Liver (tissue), 9 donors: Measurements from ENCODE around the gene AK3. TPM values are rescaled to one million over a fixed set of nuclear protein-coding genes. Genes with fewer than 3 reads are reported as not detected.
"Not testable (repeated sequence)": the region's sequence is repeated elsewhere in the genome, so short reads cannot be mapped to it uniquely, and the experiment has no call there.

Experiments used
- DNase-seq: peaks from one replicate; pipeline ENCODE4 v3.0.0-alpha.2; 2017; ENCODE audit warnings: low spot score
- H3K27ac ChIP-seq, 2 donors: one replicate each; pipeline ENCODE4 v1.7.0; 2013; ENCODE audit warnings: inconsistent platforms in 2 of 2, low read length in 2 of 2, control low read depth in 1 of 2, low read depth in 1 of 2, mild to moderate bottlenecking in 1 of 2
- H3K27me3 ChIP-seq, 4 donors: one replicate each; pipeline versions ENCODE4 v1.6.1 to v1.7.0; 2013; ENCODE audit warnings: low read length in 3 of 4, inconsistent platforms in 1 of 4, mild to moderate bottlenecking in 1 of 4, moderate library complexity in 1 of 4; ENCODE audit not compliant: control insufficient read depth in 4 of 4, insufficient read depth in 4 of 4
- H3K36me3 ChIP-seq, 4 donors: one replicate each; pipeline versions ENCODE4 v1.6.1 to v1.7.0; 2013; ENCODE audit warnings: low read length in 3 of 4, mild to moderate bottlenecking in 3 of 4, low read depth in 1 of 4, moderate library complexity in 1 of 4; ENCODE audit not compliant: control insufficient read depth in 4 of 4, insufficient read depth in 3 of 4
- H3K4me1 ChIP-seq, 4 donors: one replicate each; pipeline versions ENCODE4 v1.6.1 to v1.7.0; 2013; ENCODE audit warnings: low read length in 3 of 4, mild to moderate bottlenecking in 3 of 4, moderate library complexity in 1 of 4; ENCODE audit not compliant: control insufficient read depth in 4 of 4, insufficient read depth in 4 of 4
- H3K4me3 ChIP-seq, 3 donors: one replicate each; pipeline versions ENCODE4 v1.6.1 to v1.7.0; 2013; ENCODE audit warnings: low read length in 3 of 3, control low read depth in 1 of 3, low read depth in 1 of 3, mild to moderate bottlenecking in 1 of 3
- H3K9ac ChIP-seq, 2 donors: one replicate each; pipeline ENCODE4 v1.7.0; 2013; ENCODE audit warnings: low read length in 2 of 2, mild to moderate bottlenecking in 2 of 2, moderate library complexity in 2 of 2, control low read depth in 1 of 2, low read depth in 1 of 2
- H3K9me3 ChIP-seq, 4 donors: one replicate each; pipeline versions ENCODE4 v1.6.1 to v1.7.0; 2013; ENCODE audit warnings: low read length in 3 of 4; ENCODE audit not compliant: control insufficient read depth in 4 of 4
- EGR1 ChIP-seq, 2 donors: IDR thresholded peaks; 2 replicates each; pipeline ENCODE4 v1.6.1; 2016 to 2018; ENCODE audit warnings: antibody characterized with exemption in 2 of 2, low read depth in 2 of 2
- GABPA ChIP-seq, 2 donors: IDR thresholded peaks in 1 of 2; conservative IDR thresholded peaks in 1 of 2; 2 replicates each; pipeline ENCODE4 v1.6.1; 2016; ENCODE audit warnings: antibody characterized with exemption in 2 of 2, mild to moderate bottlenecking in 1 of 2, moderate library complexity in 1 of 2
- HNF4A ChIP-seq, 2 donors: conservative IDR thresholded peaks; 2 replicates each; pipeline ENCODE4 v1.6.1; 2016; ENCODE audit warnings: antibody characterized with exemption in 2 of 2, mild to moderate bottlenecking in 2 of 2
- JUND ChIP-seq, 2 donors: IDR thresholded peaks; 2 replicates each; pipeline ENCODE4 v1.6.1; 2016; ENCODE audit warnings: antibody characterized with exemption in 2 of 2
- RAD21 ChIP-seq, 2 donors: IDR thresholded peaks; 2 replicates each; pipeline ENCODE4 v1.6.1; 2016; ENCODE audit warnings: antibody characterized with exemption in 2 of 2, mild to moderate bottlenecking in 2 of 2
- YY1 ChIP-seq: IDR thresholded peaks from 2 replicates; pipeline ENCODE4 v1.6.1; 2016; ENCODE audit warnings: antibody characterized with exemption, mild to moderate bottlenecking
- WGBS: extraction: QIAGEN DNeasy Blood & Tissue Kit; methylation state at CpG from one replicate; pipeline ENCODE4 v1.1.7; 2013; 5-methylcytosine and 5-hydroxymethylcytosine counted together
- polyA plus RNA-seq, 2 donors: library from polyadenylated mRNA; stranded (reverse) in 1 of 2; unstranded in 1 of 2; fragments of 200-250 nt in 1 of 2; fragments of >200 nt in 1 of 2; fragmentation: Nextera tagmentation in 1 of 2; extraction: Ambion mirVana in 1 of 2; gene quantifications; one replicate each; pipeline versions ENCODE4 v1.2.1 to v1.2.3, GENCODE V29; 2013 to 2015
- total RNA-seq, 2 donors: library from RNA; depleted of rRNA; stranded (reverse); fragments of >200 nt; gene quantifications; one replicate each; pipeline ENCODE4 v1.2.3, GENCODE V29; 2014
- TF ChIP-seq, protein P1 (sequence below): IDR thresholded peaks from 2 replicates; pipeline ENCODE4 v1.6.1; 2016; ENCODE audit warnings: antibody characterized with exemption
- TF ChIP-seq, protein P2 (sequence below): IDR thresholded peaks from 2 replicates; pipeline ENCODE4 v1.6.1; 2016; ENCODE audit warnings: antibody characterized with exemption, mild to moderate bottlenecking
- TF ChIP-seq, protein P3 (sequence below): IDR thresholded peaks from 2 replicates; pipeline ENCODE4 v1.6.1; 2016; ENCODE audit warnings: antibody characterized with exemption
- donor health status: healthy.
- donor health status: healthy.
- donor health status: healthy.
- donor health status: healthy.
- donor health status: healthy.

AK3 gene
- total and polyA plus RNA-seq, 4 donors = 70.6 to 181 (median 101) TPM

DNA sequence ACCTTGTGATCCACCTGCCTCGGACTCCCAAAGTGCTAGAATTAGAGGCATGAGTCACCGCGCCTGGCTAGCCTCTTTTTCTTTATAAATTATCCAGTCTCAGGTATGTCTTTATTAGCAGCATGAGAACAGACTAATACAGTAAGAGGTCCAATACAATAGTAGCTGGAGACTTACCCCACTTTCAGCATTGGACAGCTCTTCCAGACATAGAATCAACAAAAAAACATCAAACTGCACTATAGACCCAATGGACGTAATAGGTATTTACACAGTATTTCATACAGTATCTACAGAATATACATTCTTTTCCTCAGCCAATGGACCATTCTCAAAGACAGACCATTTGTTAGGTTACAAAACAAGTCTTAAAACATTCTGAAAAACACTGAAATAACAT is 45.6 kb upstream of the AK3 start:
- no peaks in the 10 kb centered on the region for H3K4me1 ChIP-seq
- H3K9me3 ChIP-seq = no peaks in the 10 kb centered on the region
- no peak overlapping the region for H3K27ac ChIP-seq
- no peak overlapping the region for H3K4me3 ChIP-seq
- WGBS = 95% methylated on average over 4 of the region's 4 CpGs
- DNase-seq = no peak
- no peaks in the 10 kb centered on the region for H3K27me3 ChIP-seq
- H3K9ac ChIP-seq = no peak overlapping the region
- no peaks in the 10 kb centered on the region for H3K36me3 ChIP-seq
- TF ChIP-seq, protein P1, sequence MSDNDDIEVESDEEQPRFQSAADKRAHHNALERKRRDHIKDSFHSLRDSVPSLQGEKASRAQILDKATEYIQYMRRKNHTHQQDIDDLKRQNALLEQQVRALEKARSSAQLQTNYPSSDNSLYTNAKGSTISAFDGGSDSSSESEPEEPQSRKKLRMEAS = no peak
- TF ChIP-seq, protein P2, sequence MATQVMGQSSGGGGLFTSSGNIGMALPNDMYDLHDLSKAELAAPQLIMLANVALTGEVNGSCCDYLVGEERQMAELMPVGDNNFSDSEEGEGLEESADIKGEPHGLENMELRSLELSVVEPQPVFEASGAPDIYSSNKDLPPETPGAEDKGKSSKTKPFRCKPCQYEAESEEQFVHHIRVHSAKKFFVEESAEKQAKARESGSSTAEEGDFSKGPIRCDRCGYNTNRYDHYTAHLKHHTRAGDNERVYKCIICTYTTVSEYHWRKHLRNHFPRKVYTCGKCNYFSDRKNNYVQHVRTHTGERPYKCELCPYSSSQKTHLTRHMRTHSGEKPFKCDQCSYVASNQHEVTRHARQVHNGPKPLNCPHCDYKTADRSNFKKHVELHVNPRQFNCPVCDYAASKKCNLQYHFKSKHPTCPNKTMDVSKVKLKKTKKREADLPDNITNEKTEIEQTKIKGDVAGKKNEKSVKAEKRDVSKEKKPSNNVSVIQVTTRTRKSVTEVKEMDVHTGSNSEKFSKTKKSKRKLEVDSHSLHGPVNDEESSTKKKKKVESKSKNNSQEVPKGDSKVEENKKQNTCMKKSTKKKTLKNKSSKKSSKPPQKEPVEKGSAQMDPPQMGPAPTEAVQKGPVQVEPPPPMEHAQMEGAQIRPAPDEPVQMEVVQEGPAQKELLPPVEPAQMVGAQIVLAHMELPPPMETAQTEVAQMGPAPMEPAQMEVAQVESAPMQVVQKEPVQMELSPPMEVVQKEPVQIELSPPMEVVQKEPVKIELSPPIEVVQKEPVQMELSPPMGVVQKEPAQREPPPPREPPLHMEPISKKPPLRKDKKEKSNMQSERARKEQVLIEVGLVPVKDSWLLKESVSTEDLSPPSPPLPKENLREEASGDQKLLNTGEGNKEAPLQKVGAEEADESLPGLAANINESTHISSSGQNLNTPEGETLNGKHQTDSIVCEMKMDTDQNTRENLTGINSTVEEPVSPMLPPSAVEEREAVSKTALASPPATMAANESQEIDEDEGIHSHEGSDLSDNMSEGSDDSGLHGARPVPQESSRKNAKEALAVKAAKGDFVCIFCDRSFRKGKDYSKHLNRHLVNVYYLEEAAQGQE = no peak
- TF ChIP-seq HNF4A (conservative IDR thresholded peaks at IDR 0.05) (no peak), RAD21 (IDR thresholded peaks at IDR 0.05) (no peak), GABPA (IDR thresholded peaks at IDR 0.05 in 1 of 2, conservative IDR thresholded peaks at IDR 0.05 in 1 of 2) (no peak)
- TF ChIP-seq, protein P3, sequence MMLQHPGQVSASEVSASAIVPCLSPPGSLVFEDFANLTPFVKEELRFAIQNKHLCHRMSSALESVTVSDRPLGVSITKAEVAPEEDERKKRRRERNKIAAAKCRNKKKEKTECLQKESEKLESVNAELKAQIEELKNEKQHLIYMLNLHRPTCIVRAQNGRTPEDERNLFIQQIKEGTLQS = no peak

DNA sequence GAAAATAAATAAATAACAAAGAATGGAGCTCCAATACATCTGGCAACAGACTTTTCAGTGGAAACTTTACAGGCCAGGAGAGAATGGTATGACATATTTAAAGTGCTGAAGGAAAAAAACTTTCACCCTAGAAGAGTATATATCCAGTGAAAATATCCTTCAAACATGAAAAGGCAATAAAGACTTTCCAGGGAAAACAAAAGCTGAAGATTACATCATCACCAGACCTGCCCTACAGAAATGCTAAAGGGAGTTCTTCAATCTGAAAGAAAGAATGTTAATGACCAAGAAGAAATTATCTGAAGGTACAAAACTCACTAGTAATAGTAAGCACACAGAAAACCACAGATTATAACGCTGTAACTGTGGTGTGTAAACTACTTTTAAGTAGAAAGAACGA is 43.4 kb upstream of the AK3 start:
- TF ChIP-seq RAD21 (IDR thresholded peaks at IDR 0.05) (no peak), HNF4A (conservative IDR thresholded peaks at IDR 0.05) (no peak), YY1 (no peak), GABPA (IDR thresholded peaks at IDR 0.05 in 1 of 2, conservative IDR thresholded peaks at IDR 0.05 in 1 of 2) (no peak)
- WGBS = 76% methylated on average over 2 of the region's 2 CpGs
- H3K4me3 ChIP-seq = no peak overlapping the region
- H3K9ac ChIP-seq = no peak overlapping the region
- no peaks in the 10 kb centered on the region for H3K27me3 ChIP-seq
- DNase-seq = no peak
- no peaks in the 10 kb centered on the region for H3K36me3 ChIP-seq
- no peaks in the 10 kb centered on the region for H3K4me1 ChIP-seq
- H3K27ac ChIP-seq = no peak overlapping the region
- no peaks in the 10 kb centered on the region for H3K9me3 ChIP-seq

DNA sequence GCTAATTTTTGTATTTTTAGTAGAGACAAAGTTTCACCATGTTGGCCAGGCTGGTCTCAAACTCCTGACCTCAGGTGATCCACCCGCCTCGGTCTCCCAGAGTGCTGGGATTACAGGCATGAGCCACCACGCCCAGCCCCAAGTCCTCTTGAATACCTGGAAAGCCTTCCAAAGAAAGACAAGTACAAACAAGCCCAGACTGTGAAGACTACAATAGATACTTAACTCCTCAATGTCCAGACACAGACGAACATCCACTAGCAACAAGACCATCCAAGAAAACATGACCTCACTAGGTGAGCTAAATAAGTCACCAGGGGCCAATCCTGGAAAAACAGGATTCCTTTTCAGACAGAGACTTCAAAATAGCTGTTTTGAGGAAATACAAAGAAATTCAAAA is 42.2 kb upstream of the AK3 start:
- not testable (repeated sequence) for H3K4me3 ChIP-seq, H3K27me3 ChIP-seq, H3K9ac ChIP-seq, DNase-seq, H3K4me1 ChIP-seq, H3K9me3 ChIP-seq, H3K27ac ChIP-seq, H3K36me3 ChIP-seq
- WGBS = 96% methylated on average over 4 of the region's 4 CpGs

DNA sequence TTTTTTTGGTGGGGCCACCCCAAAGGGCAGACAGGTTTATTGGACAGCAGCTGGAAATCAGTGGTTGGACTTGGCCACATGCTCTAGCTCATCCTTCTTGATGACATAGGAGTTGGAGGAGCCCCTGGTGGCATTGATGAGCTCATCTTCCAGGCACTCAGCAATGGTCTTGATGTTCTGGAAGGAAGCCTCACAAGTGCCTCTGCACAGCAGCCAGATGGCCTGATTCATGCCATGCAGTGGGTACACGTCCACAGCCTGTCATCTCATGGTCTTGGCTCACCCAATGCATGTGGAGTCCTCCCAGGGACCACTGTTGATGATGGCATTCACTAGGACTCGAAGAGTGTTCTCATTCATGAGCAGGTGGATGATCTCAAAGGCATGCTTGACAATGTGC is 40.4 kb upstream of the AK3 start:
- H3K9me3 ChIP-seq = no peaks in the 10 kb centered on the region
- 89% methylated on average over 2 of the region's 2 CpGs for WGBS
- TF ChIP-seq HNF4A (conservative IDR thresholded peaks at IDR 0.05) (no peak), YY1 (no peak), EGR1 (IDR thresholded peaks at IDR 0.05; ENCODE audit: low read depth in 2 of 2) (no peak), GABPA (IDR thresholded peaks at IDR 0.05 in 1 of 2, conservative IDR thresholded peaks at IDR 0.05 in 1 of 2) (no peak), JUND (IDR thresholded peaks at IDR 0.05) (no peak)
- H3K36me3 ChIP-seq = no peaks in the 10 kb centered on the region
- DNase-seq = no peak
- no peaks in the 10 kb centered on the region for H3K4me1 ChIP-seq
- no peak overlapping the region for H3K4me3 ChIP-seq
- H3K27ac ChIP-seq = no peak overlapping the region
- H3K9ac ChIP-seq = no peak overlapping the region
- H3K27me3 ChIP-seq = no peaks in the 10 kb centered on the region
